Muscle layer of colon (tissue), 2 donors: ENCODE data around the gene OSTF1.

Experiments
- H3K27ac ChIP-seq: one replicate; pipeline ENCODE4 v1.7.0; 2013; ENCODE audit warnings: low read depth, mild to moderate bottlenecking, low read length, moderate library complexity
- H3K27me3 ChIP-seq, 2 donors: one replicate each; pipeline ENCODE4 v1.7.0; 2013; ENCODE audit warnings: low read length in 2 of 2, mild to moderate bottlenecking in 2 of 2; ENCODE audit not compliant: insufficient read depth in 2 of 2, control insufficient read depth in 1 of 2
- H3K36me3 ChIP-seq: one replicate; pipeline ENCODE4 v1.7.0; 2013; ENCODE audit warnings: mild to moderate bottlenecking, low read length; ENCODE audit not compliant: insufficient read depth
- H3K4me1 ChIP-seq: one replicate; pipeline ENCODE4 v1.7.0; 2013; ENCODE audit warnings: mild to moderate bottlenecking, low read length; ENCODE audit not compliant: insufficient read depth
- H3K4me3 ChIP-seq, 2 donors: one replicate each; pipeline ENCODE4 v1.7.0; 2013; ENCODE audit warnings: low read length in 2 of 2, low read depth in 1 of 2, mild to moderate bottlenecking in 1 of 2, moderate library complexity in 1 of 2
- H3K9ac ChIP-seq: one replicate; pipeline ENCODE4 v1.7.0; 2013; ENCODE audit warnings: low read length
- H3K9me3 ChIP-seq: one replicate; pipeline ENCODE4 v1.7.0; 2013; ENCODE audit warnings: mild to moderate bottlenecking, low read length
- donor health status: abdominal sarcoma.
- donor health status: Adenocarcinoma of cecum.

The OSTF1 gene

DNA sequence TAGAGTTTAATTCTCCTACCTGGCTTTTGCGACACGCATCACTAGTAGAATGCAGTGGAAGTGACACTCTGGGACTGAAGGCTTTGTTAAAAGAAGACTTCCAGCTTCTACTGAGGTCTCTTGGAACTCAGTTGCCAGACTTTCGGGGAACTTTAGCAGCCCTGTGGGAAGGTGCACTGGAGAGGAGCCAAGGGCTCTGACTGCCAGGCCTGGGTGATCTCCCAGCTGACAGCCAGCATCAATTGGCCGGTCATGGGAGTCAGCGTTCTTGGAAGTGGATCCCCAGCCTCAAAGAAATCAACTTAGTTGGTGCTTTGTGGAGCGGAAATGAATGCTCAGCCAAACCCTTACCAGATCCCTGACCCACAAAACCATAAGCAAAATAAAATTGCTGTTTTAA is 87.1 kb downstream of the OSTF1 start:
- H3K4me1 ChIP-seq = no peaks in the 10 kb centered on the region
- no peaks in the 10 kb centered on the region for H3K27me3 ChIP-seq
- H3K9me3 ChIP-seq = no peaks in the 10 kb centered on the region
- H3K9ac ChIP-seq = no peak overlapping the region
- no peak overlapping the region for H3K27ac ChIP-seq
- H3K4me3 ChIP-seq = no peak overlapping the region
- no peaks in the 10 kb centered on the region for H3K36me3 ChIP-seq

DNA sequence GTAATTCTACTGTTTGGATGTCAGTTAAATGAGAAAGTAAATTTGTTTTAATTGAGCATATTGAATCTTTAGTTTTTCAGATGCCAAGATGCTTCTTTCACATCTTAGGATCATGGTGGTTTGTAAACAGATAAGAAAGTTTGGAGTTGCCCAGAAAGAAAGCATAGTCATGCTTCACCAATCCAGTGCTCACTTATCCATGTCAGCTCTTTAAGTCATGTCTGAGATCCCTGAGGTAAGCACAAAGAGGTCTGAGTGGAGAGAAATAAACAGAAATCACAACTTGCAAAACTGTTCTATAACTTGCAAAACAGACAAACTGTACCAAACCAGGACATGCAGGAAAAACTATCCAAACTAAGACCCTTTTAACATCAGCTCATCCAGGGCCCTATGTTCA is 87.7 kb downstream of the OSTF1 start:
- H3K4me3 ChIP-seq = no peak overlapping the region
- no peaks in the 10 kb centered on the region for H3K27me3 ChIP-seq
- no peak overlapping the region for H3K9ac ChIP-seq
- no peaks in the 10 kb centered on the region for H3K9me3 ChIP-seq
- H3K4me1 ChIP-seq = no peaks in the 10 kb centered on the region
- no peak overlapping the region for H3K27ac ChIP-seq
- no peaks in the 10 kb centered on the region for H3K36me3 ChIP-seq

DNA sequence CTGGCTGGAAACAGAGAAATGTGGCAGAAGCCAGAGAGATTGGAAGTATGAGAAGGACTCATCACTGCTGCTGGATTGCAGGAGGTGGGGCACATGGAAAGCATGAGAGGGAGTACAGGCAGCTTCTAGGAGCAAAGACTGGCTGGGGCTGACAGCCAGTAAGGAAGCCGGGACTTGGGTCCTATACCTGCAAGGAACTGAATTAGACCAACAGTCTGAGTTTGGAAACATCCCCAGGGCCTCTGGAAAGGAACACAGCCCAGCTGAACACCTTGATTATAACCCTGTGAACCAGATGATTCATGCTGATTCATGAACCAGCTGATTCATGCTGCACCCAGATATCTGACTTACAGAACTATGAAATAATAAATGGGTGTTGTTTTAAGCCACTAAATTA is 93.4 kb downstream of the OSTF1 start:
- Histone ChIP-seq H3K9ac (no peak overlapping the region), H3K27me3 (no peaks in the 10 kb centered on the region), H3K27ac (no peak overlapping the region), H3K4me1 (no peaks in the 10 kb centered on the region), H3K4me3 (no peak overlapping the region), H3K9me3 (no peaks in the 10 kb centered on the region), H3K36me3 (no peaks in the 10 kb centered on the region)

DNA sequence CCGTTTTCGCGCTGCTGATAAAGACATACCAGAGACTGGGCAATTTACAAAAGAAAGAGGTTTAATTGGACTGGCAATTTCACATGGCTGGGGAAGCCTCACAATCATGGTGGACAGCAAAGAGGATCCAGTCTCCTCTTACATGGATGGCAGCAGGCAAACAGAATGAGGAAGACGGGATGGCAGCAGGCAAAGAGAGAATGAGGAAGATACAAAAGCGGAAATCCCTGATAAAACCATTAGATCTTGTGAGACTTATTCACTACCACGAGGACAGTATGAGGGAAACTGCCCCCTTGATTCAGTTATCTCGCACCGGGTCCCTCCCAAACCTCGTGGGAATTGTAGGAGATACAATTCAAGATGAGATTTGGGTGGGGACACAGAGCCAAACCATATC is 95.0 kb downstream of the OSTF1 start:
- Histone ChIP-seq H3K36me3 (no peaks in the 10 kb centered on the region), H3K4me1 (no peaks in the 10 kb centered on the region), H3K27me3 (no peaks in the 10 kb centered on the region)

DNA sequence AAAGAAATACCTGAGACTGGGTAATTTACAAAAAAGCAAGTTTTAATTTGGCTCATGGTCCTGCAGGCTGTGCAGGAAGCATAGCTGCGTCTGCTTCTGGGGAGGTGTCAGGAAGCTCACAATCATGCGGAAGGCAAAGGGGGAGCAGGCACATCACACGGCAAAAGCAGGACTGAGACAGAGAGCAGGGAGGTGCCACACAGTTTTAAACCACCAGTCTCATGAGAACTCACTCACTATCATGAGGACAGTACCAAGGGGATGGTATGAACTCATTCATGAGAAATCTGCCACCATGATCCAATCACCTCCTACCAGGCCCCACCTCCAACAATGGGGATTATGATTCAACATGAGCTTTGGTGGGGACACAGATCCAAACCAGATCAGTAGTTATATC is 96.2 kb downstream of the OSTF1 start:
- Histone ChIP-seq H3K36me3 (no peaks in the 10 kb centered on the region), H3K4me1 (no peaks in the 10 kb centered on the region)

More for the DNA sequence above, 95.0 kb downstream of the OSTF1 start:
- H3K4me3 ChIP-seq = no peak overlapping the region
- no peaks in the 10 kb centered on the region for H3K9me3 ChIP-seq
- H3K27ac ChIP-seq = no peak overlapping the region
- H3K9ac ChIP-seq = no peak overlapping the region

DNA sequence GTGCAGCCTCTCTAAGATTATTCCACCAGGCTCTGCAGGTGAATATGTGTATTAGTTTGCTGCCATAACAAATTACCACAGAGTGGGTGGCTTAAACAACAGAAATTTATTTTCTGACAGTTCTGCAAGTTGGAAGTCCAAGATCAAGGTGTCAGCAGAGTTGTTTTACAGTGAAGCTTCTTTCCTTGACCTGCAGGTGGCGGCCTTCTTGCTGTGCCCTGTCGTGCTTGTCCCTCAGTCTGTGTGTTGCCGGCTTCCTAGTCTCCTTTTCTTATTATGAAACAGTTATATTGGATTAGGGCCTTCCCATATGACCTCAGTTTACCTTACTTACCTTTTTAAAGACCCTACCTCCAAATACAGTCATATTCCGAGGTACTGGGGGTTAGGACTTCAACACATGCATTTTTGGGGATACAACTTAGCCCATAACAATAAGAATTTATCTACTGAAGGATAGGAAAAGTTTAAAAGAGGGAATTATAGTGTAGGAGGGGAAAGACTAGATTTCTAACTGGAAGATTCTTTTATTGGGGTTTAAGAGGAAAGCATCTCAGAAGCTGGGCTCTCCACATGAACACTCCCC is 97.4 kb downstream of the OSTF1 start:
- no peaks in the 10 kb centered on the region for H3K4me1 ChIP-seq
- no peak overlapping the region for H3K27ac ChIP-seq
- no peaks in the 10 kb centered on the region for H3K9me3 ChIP-seq
- H3K9ac ChIP-seq = no peak overlapping the region
- H3K36me3 ChIP-seq = no peaks in the 10 kb centered on the region
- H3K27me3 ChIP-seq = no peaks in the 10 kb centered on the region
- no peak overlapping the region for H3K4me3 ChIP-seq

More for the DNA sequence above, 96.2 kb downstream of the OSTF1 start:
- Histone ChIP-seq H3K27me3 (no peaks in the 10 kb centered on the region), H3K27ac (no peak overlapping the region), H3K9ac (no peak overlapping the region), H3K9me3 (no peaks in the 10 kb centered on the region), H3K4me3 (no peak overlapping the region)

DNA sequence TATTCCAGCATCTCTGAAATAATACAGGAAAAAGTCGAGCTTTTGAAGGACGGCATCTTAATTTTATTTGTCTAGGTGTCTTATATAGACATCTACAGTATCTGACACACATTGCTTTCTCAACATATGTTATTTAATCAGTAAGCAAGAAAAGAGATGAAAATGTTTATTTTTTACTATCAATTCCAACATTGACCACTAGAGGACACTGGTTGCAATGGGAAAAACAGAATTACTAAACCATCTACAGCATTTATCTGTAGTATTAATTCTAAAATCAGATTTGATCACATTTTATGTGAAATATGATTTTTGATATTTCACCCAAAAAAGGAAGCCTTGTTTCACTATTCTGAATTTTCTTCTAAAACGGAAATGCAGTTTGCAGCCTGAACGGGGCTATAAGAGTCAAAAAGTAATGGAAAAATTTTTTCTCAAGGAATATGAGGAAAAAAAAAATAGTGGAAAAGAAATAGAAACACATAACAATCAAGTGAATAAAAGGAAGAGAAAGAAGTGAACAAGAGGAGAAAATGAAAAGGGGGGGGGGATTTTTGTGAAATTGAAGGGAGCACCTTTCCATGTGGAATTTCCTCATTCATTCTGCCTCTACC is 98.6 kb downstream of the OSTF1 start:
- Histone ChIP-seq H3K36me3 (no peaks in the 10 kb centered on the region), H3K9ac (no peak overlapping the region), H3K9me3 (no peaks in the 10 kb centered on the region), H3K4me3 (no peak overlapping the region), H3K27ac (no peak overlapping the region), H3K4me1 (no peaks in the 10 kb centered on the region), H3K27me3 (no peaks in the 10 kb centered on the region)

DNA sequence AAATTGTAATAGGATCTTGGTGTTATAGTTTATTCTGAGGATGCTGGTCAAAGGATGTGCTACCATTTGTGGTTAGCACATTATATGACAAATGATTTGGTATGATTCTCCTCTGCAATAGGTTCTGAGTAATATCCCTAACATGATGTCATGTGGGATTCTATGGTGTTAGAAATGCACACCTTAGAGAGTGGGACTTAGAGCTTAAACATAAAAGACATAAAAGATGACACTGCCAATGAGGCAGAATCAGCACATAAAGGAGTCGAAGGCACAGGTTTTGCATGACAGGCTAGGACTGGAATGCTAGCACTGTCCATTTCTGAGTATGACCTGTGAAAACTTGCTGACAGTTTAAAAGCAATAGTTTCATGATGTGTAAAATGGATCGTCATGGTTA is 100.4 kb downstream of the OSTF1 start:
- Histone ChIP-seq H3K27me3 (no peaks in the 10 kb centered on the region), H3K9ac (no peak overlapping the region), H3K27ac (no peak overlapping the region)

DNA sequence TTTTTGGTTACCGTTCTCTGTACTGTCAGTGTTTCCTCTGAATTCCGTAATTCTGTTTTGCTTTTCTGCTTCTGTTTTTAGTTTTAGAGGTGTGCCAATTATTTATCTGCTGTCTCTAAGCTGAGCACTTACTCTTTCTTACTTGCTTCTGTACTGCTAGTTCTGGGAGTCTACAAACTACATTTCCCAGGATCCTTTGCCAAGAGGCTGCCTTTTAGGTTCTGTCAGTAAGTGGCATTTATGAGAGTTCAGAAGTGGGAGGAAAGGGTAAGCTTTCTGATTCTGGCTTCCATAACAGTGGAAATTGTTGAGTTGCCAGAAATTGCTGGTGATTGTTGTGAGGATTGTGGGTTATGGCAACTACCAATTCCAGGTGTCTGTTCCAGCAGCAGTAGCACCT is 102.4 kb downstream of the OSTF1 start:
- no peaks in the 10 kb centered on the region for H3K27me3 ChIP-seq
- H3K9ac ChIP-seq = no peak overlapping the region
- H3K36me3 ChIP-seq = no peaks in the 10 kb centered on the region
- no peak overlapping the region for H3K27ac ChIP-seq
- H3K9me3 ChIP-seq = no peaks in the 10 kb centered on the region
- H3K4me1 ChIP-seq = no peaks in the 10 kb centered on the region
- no peak overlapping the region for H3K4me3 ChIP-seq

More for the DNA sequence above, 100.4 kb downstream of the OSTF1 start:
- Histone ChIP-seq H3K4me1 (no peaks in the 10 kb centered on the region), H3K36me3 (no peaks in the 10 kb centered on the region), H3K4me3 (no peak overlapping the region), H3K9me3 (no peaks in the 10 kb centered on the region)
